ENCODE measurements around the gene SLC35F4. TPM values are rescaled to one million over a fixed set of nuclear protein-coding genes. Genes with fewer than 3 reads are reported as not detected.

Gene SLC35F4
- total RNA-seq, 1 experiment from 2014 or later: not detected

GRCh38 chr14:57583396-57583795 lies 282.5 kb downstream of the SLC35F4 start:
- POLR2A ChIA-PET: no interaction called here
- no peaks in the 10 kb centered on the region for H3K36me3 ChIP-seq (ENCODE audit: control insufficient read depth in 1 of 2, insufficient read depth in 2 of 2, low read length in 2 of 2)
- no peaks in the 10 kb centered on the region for H4K20me1 ChIP-seq (ENCODE audit: insufficient read depth)
- no peaks in the 10 kb centered on the region for H3K79me2 ChIP-seq (ENCODE audit: insufficient read depth, low read length)
- no peaks in the 10 kb centered on the region for H3K4me1 ChIP-seq (ENCODE audit: control insufficient read depth in 1 of 2, insufficient read depth in 2 of 2, low read length in 2 of 2)
- no peak overlapping the region for H3K4me3 ChIP-seq (replicated peaks in 1 of 2; ENCODE audit: low read depth in 1 of 2, low read length in 2 of 2)
- ATAC-seq (no peak), DNase-seq (ENCODE audit: low read depth, low spot score) (no peak)
- H2AFZ ChIP-seq (ENCODE audit: low read depth, low read length, poor library complexity, severe bottlenecking): no peak overlapping the region
- BruUV-seq (replicated peaks): no TSS peak
- no peaks in the 10 kb centered on the region for H3K9me2 ChIP-seq (ENCODE audit: insufficient read depth)
- intact Hi-C loops (cut with micrococcal nuclease): no loop called here
- CTCF ChIA-PET: no interaction called here
- no peak overlapping the region for H3K27ac ChIP-seq (ENCODE audit: low read depth, low read length)
- peaks cover 24% of the 10 kb centered on the region for H3K27me3 ChIP-seq (ENCODE audit: insufficient read depth, low read length)
- no peak overlapping the region for H3K9ac ChIP-seq (ENCODE audit: low read length)
- RAD21 ChIA-PET (ENCODE audit: low non-redundant PET in 1 of 2, low total read pairs in 2 of 2, uncharacterized antibody in 2 of 2, unreplicated experiment in 2 of 2): no interaction called here
- TF ChIP-seq CBX3 (IDR thresholded peaks at IDR 0.05; ENCODE audit: low read depth): no peak
- TF ChIP-seq ZFX (IDR thresholded peaks at IDR 0.05): no peak
- TF ChIP-seq JUND (IDR thresholded peaks at IDR 0.05): no peak
- TF ChIP-seq CEBPB (IDR thresholded peaks at IDR 0.05; ENCODE audit: low read depth): no peak
- TF ChIP-seq SIN3A (IDR thresholded peaks at IDR 0.05; ENCODE audit: low read depth): no peak
- TF ChIP-seq MAX (IDR thresholded peaks at IDR 0.05): no peak
- TF ChIP-seq ELF1 (IDR thresholded peaks at IDR 0.05; ENCODE audit: borderline replicate concordance, low read depth): no peak
- TF ChIP-seq EZH2 (IDR thresholded peaks at IDR 0.05): no peak
- TF ChIP-seq, protein P1, sequence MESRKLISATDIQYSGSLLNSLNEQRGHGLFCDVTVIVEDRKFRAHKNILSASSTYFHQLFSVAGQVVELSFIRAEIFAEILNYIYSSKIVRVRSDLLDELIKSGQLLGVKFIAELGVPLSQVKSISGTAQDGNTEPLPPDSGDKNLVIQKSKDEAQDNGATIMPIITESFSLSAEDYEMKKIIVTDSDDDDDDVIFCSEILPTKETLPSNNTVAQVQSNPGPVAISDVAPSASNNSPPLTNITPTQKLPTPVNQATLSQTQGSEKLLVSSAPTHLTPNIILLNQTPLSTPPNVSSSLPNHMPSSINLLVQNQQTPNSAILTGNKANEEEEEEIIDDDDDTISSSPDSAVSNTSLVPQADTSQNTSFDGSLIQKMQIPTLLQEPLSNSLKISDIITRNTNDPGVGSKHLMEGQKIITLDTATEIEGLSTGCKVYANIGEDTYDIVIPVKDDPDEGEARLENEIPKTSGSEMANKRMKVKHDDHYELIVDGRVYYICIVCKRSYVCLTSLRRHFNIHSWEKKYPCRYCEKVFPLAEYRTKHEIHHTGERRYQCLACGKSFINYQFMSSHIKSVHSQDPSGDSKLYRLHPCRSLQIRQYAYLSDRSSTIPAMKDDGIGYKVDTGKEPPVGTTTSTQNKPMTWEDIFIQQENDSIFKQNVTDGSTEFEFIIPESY (IDR thresholded peaks at IDR 0.05; ENCODE audit: extremely low read depth, insufficient replicate concordance, low read length): no peak
- no peak for TF ChIP-seq POLR2A (IDR thresholded peaks at IDR 0.05; ENCODE audit: borderline replicate concordance, extremely low read depth, insufficient read depth, insufficient read length)
- no peak for TF ChIP-seq EZH2phosphoT487 (IDR thresholded peaks at IDR 0.05; ENCODE audit: borderline replicate concordance)
- TF ChIP-seq EGR1 (IDR thresholded peaks at IDR 0.05; ENCODE audit: low read depth): no peak
- TF ChIP-seq CTCF (IDR thresholded peaks at IDR 0.05 in 2 of 3, conservative IDR thresholded peaks at IDR 0.05 in 1 of 3; ENCODE audit: borderline replicate concordance in 1 of 3, insufficient read depth in 1 of 3, low read depth in 2 of 3, low read length in 2 of 3): no peak
- TF ChIP-seq ATF3 (IDR thresholded peaks at IDR 0.05): no peak
- TF ChIP-seq ZNF274 (IDR thresholded peaks at IDR 0.05; ENCODE audit: low read depth, low read length): no peak
- TF ChIP-seq, protein P2, sequence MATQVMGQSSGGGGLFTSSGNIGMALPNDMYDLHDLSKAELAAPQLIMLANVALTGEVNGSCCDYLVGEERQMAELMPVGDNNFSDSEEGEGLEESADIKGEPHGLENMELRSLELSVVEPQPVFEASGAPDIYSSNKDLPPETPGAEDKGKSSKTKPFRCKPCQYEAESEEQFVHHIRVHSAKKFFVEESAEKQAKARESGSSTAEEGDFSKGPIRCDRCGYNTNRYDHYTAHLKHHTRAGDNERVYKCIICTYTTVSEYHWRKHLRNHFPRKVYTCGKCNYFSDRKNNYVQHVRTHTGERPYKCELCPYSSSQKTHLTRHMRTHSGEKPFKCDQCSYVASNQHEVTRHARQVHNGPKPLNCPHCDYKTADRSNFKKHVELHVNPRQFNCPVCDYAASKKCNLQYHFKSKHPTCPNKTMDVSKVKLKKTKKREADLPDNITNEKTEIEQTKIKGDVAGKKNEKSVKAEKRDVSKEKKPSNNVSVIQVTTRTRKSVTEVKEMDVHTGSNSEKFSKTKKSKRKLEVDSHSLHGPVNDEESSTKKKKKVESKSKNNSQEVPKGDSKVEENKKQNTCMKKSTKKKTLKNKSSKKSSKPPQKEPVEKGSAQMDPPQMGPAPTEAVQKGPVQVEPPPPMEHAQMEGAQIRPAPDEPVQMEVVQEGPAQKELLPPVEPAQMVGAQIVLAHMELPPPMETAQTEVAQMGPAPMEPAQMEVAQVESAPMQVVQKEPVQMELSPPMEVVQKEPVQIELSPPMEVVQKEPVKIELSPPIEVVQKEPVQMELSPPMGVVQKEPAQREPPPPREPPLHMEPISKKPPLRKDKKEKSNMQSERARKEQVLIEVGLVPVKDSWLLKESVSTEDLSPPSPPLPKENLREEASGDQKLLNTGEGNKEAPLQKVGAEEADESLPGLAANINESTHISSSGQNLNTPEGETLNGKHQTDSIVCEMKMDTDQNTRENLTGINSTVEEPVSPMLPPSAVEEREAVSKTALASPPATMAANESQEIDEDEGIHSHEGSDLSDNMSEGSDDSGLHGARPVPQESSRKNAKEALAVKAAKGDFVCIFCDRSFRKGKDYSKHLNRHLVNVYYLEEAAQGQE (IDR thresholded peaks at IDR 0.05; ENCODE audit: low read depth): no peak
- TF ChIP-seq FOSL1 (IDR thresholded peaks at IDR 0.05; ENCODE audit: low read depth): no peak
- no peak for TF ChIP-seq POLR2AphosphoS5 (IDR thresholded peaks at IDR 0.05; ENCODE audit: low read depth, low read length)
- no peak overlapping the region for H3K4me2 ChIP-seq (ENCODE audit: low read length)
- no peaks in the 10 kb centered on the region for H3K9me3 ChIP-seq (ENCODE audit: control insufficient read depth in 1 of 2, insufficient read depth in 1 of 2, low read depth in 1 of 2, low read length in 2 of 2)
